GOT3 (cell line): ENCODE data around the gene PCDHB11.
A peak's percentile ranks its signal among the peaks of the same experiment; 100 is the strongest.
"Not testable (repeated sequence)": the region's sequence is repeated elsewhere in the genome, so short reads cannot be mapped to it uniquely, and the experiment has no call there.

Experiments used
- DNase-seq: peaks from one replicate; lab custom pipeline; 2025; ENCODE audit warnings: mixed read lengths; lab: John Stamatoyannopoulos, UW

The PCDHB11 gene

DNA sequence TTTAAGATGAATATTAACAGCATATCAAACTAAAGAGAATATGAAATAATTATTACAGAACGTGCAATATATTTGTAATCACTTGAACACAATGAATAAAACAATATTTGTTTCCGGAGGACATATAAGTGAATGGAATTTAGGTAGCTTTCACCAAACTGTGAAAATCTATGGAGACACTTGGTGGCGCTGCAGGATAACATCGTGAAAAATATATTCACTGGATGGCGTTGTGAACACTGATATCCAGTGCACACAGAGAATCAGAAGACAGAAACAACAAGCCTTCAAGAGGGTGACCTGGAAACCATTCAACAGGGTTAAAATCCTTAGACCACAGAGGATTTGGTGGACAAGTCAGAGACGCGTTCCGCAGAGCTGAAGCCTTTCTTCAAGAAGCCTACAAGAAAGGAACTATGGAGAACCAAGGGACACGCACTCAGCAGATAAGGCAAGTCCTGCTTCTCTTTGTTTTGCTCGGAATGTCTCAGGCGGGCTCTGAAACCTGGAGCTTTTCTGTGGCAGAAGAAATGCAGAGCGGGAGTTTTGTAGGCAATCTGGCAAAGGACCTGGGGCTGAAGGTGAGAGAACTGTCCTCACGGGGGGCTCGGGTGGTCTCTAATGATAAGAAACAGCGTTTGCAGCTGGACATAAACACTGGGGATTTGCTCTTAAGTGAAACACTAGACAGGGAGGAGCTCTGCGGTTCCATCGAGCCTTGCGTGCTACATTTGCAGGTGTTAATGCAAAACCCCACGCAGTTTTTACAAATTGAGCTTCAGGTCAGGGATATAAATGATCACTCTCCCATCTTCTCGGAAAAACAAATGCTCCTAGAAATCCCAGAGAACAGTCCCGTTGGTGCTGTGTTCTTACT is at the start of gene PCDHB11:
Gene PCDHB11 (plus strand): TSS at position 269 of the 877 bp plus-strand sequence. CDS start 148 bp downstream, at position 417.
- DNase-seq = no peak

DNA sequence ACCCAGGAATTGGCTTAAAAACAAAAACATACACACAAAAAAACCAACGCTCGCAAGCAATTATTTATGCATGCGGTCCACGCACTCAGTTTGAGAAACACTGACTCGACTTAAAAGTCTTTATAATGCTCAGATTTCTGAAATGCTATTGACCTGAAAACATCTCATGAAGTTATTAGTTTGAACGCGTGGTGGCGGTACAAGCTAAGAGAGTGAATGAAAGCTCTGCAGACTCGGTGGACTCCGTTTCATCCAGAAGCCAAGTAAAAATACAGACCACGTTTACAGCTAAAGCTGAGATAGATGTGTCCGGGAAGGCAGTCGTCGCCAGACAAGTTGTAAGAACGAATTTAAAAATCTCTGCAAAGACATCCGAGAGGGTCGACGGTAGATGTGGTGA is 49.6 kb upstream of the PCDHB11 start, which contains the start of gene PCDHB6:
Gene PCDHB6 (plus strand): TSS at position 246 of the 400 bp plus-strand sequence. CDS start 201 bp downstream, outside the sequence.
- DNase-seq = no peak

DNA sequence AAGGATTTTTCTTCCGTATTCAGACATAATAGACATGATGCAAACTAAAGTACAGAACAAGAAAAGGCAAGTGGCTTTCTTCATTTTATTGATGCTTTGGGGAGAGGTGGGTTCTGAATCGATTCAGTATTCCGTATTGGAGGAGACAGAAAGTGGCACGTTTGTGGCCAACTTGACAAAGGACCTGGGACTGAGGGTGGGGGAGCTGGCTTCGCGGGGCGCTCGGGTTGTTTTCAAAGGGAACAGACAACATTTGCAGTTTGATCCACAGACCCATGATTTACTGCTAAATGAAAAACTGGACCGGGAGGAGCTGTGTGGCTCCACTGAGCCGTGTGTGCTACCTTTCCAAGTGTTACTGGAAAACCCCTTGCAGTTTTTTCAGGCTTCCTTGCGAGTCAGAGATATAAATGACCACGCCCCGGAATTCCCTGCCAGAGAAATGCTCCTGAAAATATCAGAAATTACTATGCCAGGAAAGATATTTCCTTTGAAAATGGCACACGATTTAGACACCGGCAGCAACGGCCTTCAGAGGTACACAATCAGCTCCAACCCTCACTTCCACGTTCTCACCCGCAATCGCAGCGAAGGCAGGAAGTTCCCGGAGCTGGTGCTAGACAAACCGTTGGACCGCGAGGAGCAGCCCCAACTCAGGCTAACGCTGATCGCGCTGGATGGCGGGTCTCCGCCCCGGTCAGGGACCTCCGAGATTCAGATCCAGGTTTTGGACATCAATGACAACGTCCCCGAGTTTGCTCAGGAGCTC is 49.0 kb upstream of the PCDHB11 start:
- no peak for DNase-seq

DNA sequence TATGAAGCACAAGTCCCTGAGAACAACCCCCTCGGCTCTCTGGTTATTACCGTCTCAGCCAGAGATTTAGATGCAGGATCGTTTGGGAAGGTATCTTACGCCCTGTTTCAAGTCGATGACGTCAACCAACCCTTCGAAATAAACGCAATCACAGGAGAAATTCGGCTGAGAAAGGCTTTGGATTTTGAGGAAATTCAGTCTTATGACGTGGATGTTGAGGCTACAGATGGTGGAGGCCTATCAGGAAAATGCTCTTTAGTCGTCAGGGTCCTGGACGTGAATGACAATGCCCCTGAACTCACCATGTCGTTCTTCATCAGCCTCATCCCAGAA is 48.5 kb upstream of the PCDHB11 start:
- no peak for DNase-seq

DNA sequence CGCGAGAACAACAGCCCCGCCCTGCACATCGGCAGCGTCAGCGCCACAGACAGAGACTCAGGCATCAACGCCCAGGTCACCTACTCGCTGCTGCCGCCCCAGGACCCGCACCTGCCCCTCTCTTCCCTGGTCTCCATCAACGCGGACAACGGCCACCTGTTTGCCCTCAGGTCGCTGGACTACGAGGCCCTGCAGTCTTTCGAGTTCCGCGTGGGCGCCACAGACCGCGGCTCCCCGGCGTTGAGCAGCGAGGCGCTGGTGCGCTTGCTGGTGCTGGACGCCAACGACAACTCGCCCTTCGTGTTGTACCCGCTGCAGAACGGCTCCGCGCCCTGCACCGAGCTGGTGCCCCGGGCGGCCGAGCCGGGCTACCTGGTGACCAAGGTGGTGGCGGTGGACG is 47.8 kb upstream of the PCDHB11 start:
- not testable (repeated sequence) for DNase-seq

DNA sequence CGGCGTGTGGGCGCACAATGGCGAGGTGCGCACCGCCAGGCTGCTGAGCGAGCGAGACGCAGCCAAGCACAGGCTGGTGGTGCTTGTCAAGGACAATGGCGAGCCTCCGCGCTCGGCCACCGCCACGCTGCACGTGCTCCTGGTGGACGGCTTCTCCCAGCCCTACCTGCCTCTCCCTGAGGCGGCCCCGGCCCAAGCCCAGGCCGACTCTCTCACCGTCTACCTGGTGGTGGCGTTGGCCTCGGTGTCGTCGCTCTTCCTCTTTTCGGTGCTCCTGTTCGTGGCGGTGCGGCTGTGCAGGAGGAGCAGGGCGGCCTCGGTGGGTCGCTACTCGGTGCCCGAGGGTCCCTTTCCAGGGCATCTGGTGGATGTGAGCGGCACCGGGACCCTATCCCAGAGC is 47.3 kb upstream of the PCDHB11 start:
- DNase-seq = not testable (repeated sequence)

DNA sequence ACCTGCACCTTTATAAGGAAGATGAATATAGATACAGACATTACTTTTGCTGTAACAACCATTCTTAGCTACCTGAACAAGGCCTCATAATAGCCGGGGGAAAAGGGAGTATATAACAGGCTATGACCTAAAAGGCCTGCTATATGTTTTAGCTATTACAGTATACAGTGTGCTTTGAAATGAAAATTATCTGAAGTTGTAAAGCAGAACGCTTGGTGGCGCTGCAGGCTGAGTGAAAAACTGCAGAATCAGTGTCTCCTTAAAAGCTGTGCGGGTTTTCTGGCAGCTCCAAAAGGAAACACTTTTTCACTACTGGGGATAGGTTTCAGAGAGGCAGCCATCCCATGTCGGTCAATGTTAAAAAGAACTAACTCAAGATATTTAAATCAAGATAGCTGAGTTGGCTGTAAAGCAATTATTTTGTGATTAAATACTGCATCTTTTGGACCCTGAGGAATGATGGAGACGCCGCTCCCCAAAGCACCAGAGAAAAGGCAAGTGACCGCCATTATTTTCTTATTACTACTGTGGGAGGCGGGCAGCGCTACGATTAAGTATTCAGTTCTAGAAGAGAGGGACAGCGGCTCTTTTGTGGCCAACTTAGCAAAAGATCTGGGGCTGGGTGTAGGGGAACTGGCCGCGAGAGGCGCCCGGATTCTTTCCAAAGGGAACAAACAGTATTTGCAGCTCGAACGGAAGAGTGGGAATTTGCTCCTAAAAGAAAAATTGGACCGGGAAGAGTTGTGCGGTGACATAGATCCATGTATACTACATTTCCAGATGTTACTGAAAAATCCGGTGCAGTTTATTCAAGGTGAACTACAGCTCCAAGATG is 43.7 kb upstream of the PCDHB11 start:
- no peak for DNase-seq

DNA sequence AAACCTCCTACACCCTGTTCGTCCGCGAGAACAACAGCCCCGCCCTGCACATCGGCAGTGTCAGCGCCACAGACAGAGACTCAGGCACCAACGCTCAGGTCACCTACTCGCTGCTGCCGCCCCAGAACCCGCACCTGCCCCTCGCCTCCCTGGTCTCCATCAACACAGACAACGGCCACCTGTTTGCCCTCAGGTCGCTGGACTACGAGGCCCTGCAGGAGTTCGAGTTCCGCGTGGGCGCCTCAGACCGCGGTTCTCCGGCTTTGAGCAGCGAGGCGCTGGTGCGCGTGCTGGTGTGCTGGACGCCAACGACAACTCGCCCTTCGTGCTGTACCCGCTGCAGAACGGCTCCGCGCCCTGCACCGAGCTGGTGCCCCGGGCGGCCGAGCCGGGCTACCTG is 42.1 kb upstream of the PCDHB11 start:
- not testable (repeated sequence) for DNase-seq

DNA sequence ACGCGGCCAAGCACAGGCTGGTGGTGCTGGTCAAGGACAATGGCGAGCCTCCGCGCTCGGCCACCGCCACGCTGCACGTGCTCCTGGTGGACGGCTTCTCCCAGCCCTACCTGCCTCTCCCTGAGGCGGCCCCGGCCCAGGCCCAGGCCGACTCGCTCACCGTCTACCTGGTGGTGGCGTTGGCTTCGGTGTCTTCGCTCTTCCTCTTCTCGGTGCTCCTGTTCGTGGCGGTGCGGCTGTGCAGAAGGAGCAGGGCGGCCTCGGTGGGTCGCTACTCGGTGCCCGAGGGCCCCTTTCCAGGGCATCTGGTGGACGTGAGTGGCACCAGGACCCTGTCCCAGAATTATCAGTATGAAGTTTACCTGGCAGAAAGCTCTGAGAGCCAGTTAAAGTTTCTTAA is 41.5 kb upstream of the PCDHB11 start:
- not testable (repeated sequence) for DNase-seq

DNA sequence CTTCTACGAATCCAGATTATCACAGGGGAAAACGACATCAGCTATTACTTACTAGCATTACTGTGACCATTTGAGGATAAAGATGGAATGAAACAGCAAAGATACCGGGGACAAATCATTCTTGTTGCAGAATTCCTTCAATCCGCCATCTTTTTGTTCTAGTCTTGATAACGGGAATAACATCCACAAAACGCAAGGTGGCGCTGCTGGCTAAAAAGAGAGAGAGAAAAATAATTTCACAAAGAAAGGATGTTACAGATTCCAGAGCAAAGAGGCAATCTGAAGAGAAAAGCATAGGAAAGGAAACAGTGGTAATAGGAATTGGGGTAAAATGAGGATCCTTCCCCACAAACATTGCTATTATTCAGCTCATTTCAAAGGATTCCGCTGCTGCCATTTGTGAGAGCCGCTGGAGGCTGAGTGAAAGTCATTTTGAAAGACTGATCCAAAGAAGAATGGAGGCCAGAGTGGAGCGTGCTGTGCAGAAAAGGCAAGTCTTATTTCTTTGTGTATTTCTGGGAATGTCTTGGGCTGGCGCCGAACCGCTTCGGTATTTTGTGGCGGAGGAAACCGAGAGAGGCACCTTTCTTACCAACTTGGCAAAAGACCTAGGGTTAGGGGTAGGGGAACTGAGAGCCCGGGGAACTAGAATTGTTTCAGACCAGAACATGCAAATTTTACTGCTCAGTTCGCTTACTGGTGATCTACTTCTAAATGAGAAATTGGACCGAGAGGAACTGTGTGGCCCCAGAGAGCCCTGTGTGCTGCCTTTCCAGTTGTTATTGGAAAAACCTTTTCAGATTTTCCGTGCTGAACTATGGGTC is 26.8 kb upstream of the PCDHB11 start, which contains the start of gene PCDHB7:
Gene PCDHB7 (plus strand): TSS at position 264 of the 824 bp plus-strand sequence. CDS start 192 bp downstream, at position 456.
- no peak for DNase-seq

DNA sequence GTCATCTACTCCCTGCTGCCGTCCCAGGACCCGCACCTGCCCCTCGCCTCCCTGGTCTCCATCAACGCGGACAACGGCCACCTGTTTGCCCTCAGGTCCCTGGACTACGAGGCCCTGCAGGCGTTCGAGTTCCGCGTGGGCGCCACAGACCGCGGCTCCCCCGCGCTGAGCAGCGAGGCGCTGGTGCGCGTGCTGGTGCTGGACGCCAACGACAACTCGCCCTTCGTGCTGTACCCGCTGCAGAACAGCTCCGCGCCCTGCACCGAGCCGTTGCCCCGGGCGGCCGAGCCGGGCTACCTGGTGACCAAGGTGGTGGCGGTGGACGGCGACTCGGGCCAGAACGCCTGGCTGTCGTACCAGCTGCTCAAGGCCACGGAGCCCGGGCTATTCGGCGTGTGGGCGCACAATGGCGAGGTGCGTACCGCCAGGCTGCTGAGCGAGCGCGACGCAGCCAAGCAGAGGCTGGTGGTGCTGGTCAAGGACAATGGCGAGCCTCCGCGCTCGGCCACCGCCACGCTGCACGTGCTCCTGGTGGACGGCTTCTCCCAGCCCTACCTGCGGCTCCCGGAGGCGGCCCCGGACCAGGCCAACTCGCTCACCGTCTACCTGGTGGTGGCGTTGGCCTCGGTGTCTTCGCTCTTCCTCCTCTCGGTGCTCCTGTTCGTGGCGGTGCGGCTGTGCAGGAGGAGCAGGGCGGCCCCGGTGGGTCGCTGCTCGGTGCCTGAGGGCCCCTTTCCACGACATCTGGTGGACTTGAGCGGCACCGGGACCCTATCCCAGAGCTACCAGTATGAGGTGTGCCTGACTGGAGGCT is 24.9 kb upstream of the PCDHB11 start:
- DNase-seq = not testable (repeated sequence)

DNA sequence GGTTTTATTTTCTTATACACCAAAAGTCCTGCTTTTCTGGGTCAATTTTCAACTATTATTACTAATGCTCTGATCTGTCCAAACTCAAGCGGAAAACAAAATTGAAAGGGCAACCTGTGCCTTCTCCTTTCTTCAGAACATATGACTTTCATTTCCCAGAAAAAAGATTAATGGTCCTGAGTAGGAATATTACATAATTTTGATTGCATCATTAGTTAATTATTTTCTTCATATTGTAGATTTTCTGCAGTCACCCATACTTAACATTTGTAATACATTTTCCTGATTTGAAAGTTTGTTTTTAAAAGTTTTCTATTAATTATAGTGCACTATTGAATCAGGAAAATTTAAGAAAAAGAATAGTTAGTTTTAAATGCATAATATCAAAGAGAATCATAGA is 23.5 kb upstream of the PCDHB11 start:
- no peak for DNase-seq

DNA sequence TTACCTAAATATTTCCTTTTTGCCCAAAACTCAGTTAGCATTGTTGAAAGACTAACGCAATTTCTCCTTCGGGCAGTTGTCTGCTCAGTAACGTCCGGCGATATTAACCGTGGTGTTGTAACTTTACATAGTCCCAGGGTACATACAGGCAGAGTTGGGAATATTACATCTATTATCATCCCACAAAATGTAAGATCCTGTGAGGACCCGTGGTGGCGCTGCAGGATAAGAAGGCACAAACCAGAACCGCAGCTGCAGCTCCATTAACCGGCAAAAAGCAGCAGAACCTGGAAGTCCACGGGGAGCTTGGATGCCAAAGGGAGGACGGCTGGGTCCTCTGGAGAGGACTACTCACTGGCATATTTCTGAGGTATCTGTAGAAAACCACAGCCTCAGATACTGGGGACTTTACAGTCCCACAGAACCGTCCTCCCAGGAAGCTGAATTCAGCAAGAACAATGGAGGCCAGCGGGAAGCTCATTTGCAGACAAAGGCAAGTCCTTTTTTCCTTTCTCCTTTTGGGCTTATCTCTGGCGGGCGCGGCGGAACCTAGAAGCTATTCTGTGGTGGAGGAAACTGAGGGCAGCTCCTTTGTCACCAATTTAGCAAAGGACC is 21.7 kb upstream of the PCDHB11 start, which contains the start of gene PCDHB8:
Gene PCDHB8 (plus strand): TSS at position 214 of the 615 bp plus-strand sequence. CDS start 245 bp downstream, at position 459.
- DNase-seq = peak; percentile 56

DNA sequence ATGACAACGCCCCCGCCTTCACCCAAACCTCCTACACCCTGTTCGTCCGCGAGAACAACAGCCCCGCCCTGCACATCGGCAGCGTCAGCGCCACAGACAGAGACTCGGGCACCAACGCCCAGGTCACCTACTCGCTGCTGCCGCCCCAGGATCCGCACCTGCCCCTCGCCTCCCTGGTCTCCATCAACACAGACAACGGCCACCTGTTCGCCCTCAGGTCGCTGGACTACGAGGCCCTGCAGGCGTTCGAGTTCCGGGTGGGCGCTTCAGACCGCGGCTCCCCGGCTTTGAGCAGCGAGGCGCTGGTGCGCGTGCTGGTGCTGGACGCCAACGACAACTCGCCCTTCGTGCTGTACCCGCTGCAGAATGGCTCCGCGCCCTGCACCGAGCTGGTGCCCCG is 20.1 kb upstream of the PCDHB11 start:
- not testable (repeated sequence) for DNase-seq

DNA sequence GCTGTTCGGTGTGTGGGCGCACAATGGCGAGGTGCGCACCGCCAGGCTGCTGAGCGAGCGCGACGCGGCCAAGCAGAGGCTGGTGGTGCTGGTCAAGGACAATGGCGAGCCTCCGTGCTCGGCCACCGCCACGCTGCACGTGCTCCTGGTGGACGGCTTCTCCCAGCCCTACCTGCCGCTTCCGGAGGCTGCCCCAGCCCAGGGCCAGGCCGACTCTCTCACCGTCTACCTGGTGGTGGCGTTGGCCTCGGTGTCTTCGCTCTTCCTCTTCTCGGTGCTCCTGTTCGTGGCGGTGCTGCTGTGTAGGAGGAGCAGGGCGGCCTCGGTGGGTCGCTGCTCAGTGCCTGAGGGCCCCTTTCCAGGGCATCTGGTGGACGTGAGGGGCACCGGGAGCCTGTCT is 19.6 kb upstream of the PCDHB11 start:
- DNase-seq = not testable (repeated sequence)

DNA sequence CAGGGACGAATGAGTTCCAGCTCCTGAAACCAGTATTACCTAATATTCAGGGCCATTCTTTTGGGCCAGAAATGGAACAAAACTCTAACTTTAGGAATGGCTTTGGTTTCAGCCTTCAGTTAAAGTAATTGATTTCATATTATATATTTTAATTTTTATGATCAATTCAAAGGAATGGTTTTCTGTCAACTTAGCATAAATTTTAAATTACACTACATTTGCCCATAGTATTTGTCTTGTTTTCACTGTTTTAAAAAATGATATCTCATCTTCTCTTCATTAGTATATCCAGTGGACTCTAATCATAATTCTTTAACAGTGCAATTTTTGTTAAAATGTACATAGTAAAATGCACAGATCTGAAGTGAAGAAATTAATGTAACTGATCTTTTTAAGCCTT is 19.1 kb upstream of the PCDHB11 start:
- no peak for DNase-seq

DNA sequence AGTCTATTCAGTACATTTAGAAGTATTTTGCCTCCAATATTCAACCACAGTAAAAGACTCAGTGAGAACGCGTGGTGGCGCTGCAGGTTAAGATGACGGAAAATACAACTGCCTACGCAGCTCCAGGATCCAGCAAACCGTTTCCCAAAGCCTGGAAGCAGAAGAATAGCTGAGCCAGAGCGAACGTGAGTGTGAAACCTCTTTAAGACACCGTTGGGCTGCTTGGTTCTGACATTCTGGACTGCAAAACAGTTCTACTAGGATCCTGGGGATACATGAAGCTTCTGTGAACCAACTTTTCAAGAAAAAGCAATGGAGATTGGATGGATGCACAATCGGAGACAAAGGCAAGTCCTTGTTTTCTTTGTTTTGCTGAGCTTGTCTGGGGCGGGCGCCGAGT is 17.2 kb upstream of the PCDHB11 start, which contains the start of gene PCDHB16:
Gene PCDHB16 (plus strand): TSS at position 140 of the 400 bp plus-strand sequence. CDS start 173 bp downstream, at position 313.
- DNase-seq = no peak

DNA sequence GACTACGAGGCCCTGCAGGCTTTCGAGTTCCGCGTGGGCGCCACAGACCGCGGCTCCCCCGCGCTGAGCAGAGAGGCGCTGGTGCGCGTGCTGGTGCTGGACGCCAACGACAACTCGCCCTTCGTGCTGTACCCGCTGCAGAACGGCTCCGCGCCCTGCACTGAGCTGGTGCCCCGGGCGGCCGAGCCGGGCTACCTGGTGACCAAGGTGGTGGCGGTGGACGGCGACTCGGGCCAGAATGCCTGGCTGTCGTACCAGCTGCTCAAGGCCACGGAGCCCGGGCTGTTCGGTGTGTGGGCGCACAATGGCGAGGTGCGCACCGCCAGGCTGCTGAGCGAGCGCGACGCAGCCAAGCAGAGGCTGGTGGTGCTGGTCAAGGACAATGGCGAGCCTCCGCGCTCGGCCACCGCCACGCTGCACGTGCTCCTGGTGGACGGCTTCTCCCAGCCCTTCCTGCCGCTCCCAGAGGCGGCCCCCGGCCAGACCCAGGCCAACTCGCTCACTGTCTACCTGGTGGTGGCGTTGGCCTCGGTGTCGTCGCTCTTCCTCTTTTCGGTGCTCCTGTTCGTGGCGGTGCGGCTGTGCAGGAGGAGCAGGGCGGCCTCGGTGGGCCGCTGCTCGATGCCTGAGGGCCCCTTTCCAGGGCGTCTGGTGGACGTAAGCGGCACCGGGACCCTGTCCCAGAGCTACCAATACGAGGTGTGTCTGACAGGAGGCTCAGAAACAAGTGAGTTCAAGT is 15.1 kb upstream of the PCDHB11 start:
- not testable (repeated sequence) for DNase-seq
